HG03558 (cell line): Measurements from ENCODE around the gene TPX2.

ENCODE experiments used
- ATAC-seq: cut with Tn5 transposase; IDR thresholded peaks from one replicate; pipeline ENCODE4 v1.9.1; 2021; ENCODE audit warnings: moderate number of reproducible peaks; ENCODE audit not compliant: unreplicated experiment; ENCODE audit errors: extremely low read depth

The TPX2 gene

DNA sequence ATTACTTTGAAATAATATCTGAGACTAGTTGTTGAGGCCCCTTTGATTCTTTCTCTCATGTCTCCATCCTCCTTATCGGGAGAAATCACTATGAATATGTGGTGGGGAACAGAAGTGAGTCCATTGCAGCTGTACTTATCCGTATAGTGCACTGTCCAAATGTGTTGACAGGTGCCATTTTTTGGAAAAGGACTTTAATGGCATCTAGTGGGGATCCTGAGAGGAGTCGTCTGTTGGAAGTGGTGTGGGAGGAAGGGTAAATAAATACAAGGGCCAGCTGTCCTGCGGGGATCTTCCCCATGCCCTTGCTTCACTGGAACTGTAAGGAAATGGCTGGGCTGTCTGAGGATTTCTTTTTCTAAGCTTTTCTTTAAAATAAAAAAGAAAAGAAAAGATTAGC, 19.4 kb downstream of the TPX2 start:
- no peak for ATAC-seq

- ATAC-seq, result no peak
Measured at GRCh38 chr20:31758991-31759390, 19.9 kb downstream of the TPX2 start.

DNA sequence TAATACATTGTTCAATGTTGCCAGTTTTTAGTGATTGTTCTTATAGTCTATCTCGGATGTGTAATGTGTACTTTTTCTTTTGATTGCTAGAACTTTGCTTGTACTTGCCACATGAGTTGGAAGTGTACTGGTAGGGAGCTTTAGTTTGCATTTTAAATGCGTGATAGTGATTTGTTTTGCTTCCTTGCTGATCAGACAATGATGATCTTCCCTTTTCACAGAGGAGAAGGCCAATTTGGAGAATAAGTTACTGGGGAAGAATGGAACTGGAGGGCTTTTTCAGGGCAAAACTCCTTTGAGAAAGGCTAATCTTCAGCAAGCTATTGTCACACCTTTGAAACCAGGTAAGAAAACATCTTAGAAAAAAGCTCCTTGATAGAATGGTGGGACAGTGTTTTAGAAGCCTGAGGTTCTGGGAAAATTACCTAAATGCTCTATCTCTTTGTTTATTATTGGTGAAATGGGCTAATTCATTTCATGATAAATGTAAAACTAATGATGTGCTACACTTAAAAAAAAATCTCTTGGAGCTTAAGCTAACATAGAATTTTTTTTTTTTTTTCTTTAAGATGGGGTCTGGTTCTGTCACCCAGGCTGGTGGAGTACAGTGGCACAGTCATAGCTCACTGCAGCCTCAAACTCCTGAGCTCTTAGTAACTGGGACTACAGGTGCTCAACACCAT, 20.9 kb downstream of the TPX2 start:
- ATAC-seq, result no peak

DNA sequence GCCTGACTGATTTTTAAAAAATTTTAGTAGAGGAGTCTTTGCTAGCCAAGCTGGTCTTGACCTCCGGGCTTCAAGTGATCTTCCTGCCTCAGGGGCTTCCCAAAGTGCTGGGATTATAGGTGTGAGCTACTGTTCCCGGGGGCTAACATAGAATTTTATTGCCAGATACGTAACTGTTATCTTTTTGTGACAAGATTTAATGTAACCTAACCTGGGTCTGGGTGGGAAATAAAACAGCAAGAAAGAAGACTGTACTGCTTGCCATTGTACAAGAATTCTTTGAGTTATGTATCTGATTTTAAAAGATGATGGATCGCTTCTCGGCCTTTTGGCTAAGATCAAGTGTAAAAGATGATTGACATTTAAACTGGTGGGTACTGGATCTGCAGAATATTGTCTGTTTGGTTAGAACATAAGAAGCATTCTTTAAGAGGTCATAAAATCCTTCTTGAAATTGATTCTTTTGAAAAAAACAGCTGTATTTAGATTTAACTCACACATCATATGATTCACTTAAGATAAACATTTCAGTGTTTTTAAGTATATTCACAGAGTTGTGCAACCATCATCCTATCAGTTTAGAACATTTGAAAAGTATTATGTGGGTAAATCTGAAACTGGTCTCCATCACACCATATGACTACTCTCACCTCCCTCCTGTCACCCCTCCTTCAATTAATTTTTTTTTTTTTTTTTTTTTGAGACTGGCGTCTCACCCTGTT, 21.6 kb downstream of the TPX2 start:
- no peak for ATAC-seq

DNA sequence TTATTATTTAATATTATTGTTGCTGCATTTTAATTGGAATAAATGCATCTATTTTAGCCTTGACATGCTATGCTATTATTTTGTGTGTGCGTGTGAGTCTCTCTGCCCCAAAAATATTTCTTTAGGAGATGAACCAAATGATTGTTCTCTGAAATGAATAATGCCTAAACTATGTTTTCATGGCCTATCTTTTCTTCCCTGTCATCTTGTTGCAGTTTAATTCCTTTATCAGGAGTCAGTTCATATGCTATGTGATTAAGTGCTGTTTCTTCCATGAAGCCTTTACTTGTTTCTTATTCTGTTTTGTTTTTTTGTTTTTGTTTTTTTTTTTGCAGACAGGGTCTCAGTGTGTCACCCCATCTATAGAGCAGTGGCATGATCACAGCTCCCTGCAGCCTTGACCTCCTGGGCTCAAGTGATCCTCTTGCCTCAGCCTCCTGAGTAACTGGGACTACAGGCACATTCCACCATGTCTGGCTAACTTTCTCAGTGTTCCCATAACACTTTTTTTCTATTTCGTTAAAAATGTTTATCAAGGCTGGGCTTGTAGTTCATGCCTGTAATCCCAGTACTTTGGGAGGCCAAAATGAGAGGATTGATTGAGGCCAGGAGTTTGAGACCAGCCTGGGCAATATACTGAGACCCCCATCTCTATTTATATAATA, 25.7 kb downstream of the TPX2 start:
- ATAC-seq, result no peak

- no peak for ATAC-seq
Measured at GRCh38 chr20:31767805-31768204, 28.7 kb downstream of the TPX2 start.

DNA sequence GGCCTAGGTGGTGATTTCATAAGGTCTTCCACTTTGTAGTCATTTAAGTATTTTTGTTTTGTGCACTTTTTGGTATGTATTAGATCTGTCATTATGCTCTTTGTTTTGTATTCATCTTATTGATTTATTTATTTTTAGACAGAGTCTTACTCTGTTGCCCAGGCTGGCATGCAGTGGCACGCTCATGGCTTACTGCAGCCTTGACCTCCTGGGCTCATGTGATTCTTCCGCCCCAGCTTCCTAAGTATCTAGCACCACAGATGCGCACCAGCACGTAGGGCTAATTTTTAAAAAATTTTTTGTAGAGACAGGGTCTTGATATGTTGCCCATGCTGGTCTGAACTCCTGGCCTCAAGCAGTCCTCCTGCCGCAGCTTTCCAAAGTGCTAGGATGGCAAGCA, 30.6 kb downstream of the TPX2 start:
- ATAC-seq, result no peak

DNA sequence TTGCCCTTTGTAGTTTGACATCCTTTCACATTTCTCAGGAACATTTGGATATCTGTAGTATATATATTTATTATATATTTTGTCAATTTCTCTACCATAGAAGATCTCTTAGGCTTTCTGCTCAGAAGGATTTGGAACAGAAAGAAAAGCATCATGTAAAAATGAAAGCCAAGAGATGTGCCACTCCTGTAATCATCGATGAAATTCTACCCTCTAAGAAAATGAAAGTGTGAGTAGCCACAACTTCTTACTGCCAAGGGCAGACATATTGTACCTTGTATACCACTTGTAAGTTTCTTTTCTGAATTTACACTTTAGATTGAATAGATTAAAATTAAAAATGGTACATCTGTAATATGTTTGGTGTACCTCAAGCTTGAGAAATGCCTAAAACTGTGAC, 31.2 kb downstream of the TPX2 start:
- ATAC-seq, result no peak

DNA sequence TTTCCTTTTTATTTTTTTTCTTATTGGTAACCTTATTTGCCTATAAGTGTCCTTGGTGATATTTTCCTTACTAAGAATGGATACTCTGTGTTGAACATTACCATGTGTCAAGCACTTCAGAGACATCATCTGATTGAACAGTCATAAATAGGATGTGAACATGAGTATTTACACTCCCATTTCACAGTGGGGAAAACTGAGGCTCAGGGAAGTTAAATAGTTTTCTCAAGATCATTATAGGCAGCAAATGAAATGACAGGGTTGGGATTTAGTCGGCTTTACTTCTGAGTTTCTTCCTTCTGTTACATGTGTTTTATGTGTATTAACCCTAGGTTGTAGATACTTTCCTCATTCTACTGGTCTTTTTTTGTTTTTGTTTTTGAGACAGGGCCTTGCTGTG, 35.3 kb downstream of the TPX2 start:
- no peak for ATAC-seq

- ATAC-seq, result no peak
Measured at GRCh38 chr20:31780839-31781238, 41.7 kb downstream of the TPX2 start.

DNA sequence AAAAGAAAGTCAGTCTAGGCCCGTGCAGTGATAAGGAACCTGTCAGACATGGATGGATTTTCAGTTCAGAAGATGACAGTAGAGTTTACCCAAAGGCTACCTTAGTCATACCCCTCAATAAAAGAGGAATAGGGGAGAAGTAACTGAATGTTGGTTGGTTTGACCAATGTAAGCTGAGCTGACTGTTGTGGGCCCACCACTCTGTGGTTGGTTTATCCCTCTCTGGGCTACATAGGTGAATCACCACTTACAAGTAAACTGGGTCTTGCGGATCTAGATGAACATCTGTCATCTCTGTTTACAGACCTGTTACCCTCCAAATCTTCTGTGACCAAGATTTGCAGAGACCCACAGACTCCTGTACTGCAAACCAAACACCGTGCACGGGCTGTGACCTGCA, 42.9 kb downstream of the TPX2 start:
- ATAC-seq, result no peak

DNA sequence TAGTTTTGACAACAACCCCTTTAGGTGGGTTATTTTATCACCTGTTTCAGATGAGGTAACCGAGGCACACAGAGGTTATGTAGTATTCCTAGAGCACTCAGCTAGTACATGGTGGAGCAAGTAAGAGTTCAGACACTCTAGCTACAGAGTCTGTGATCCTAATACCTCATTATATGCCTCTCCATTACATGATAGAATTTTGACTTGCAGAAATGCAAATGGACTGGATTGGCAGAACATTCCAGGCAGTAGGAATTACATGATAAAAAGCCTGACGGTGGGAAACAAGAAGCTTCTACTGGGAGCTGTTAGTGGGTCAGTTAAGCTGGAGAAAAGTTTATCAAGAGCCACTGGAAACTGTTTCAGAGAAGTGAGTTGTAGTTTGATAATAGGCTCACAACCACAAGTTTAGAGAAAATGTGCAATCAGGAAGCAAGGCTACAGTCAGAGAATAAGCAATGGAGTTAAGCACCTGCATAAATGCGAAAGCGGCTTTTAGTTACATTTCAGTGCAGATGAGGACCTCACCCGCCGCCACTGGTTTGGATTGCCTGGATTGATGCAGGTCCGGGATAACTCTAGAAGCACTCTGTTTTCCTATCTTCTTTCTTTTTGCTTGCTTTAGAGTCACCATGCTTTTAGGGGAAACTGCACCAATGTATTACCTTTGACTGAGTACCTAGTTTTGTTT, 45.4 kb downstream of the TPX2 start:
- no peak for ATAC-seq

- ATAC-seq, result no peak
Measured at GRCh38 chr20:31785089-31785488, 46.0 kb downstream of the TPX2 start.

- ATAC-seq, result no peak
Measured at GRCh38 chr20:31788578-31788977, 49.5 kb downstream of the TPX2 start.

GRCh38 chr20:31790401-31790800, 51.3 kb downstream of the TPX2 start:
- ATAC-seq, result no peak

GRCh38 chr20:31797364-31797763, 58.3 kb downstream of the TPX2 start:
- no peak for ATAC-seq

GRCh38 chr20:31801508-31801907, 62.4 kb downstream of the TPX2 start:
- no peak for ATAC-seq

DNA sequence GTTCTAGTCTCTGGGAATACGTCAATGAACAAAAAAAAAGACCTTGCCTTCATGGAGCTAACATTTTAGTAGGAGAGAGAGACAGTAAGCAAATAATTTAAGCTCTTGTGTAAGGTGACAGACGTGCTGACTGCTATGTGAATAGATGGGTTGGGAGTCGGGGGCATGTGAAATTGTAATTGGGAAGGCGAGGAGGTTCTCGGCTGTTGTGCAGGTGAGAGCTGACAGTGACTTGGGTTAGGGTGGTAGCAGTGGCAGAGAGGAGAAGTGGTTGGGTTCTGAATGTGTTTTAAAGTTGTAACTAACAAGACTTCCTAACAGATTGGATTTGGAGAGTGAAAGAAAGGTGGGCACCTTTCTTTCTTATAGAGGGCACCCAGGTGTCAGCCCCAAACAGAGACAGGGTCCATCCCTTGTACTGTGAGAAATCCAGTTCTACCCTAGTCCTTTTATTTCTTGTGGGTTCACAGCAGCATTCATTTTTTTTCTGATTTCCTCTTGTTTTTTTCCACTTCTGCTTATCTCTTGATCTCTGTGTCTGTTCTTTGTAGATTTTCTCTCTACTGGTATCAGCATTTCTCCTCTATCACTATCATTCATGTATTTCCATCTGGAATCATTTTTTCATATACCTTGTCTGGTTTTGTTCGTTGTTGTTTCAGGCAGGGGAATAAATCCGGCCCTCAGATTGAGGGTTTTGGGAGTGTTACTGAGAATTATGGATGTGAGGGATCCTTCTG, 64.6 kb downstream of the TPX2 start:
- no peak for ATAC-seq

DNA sequence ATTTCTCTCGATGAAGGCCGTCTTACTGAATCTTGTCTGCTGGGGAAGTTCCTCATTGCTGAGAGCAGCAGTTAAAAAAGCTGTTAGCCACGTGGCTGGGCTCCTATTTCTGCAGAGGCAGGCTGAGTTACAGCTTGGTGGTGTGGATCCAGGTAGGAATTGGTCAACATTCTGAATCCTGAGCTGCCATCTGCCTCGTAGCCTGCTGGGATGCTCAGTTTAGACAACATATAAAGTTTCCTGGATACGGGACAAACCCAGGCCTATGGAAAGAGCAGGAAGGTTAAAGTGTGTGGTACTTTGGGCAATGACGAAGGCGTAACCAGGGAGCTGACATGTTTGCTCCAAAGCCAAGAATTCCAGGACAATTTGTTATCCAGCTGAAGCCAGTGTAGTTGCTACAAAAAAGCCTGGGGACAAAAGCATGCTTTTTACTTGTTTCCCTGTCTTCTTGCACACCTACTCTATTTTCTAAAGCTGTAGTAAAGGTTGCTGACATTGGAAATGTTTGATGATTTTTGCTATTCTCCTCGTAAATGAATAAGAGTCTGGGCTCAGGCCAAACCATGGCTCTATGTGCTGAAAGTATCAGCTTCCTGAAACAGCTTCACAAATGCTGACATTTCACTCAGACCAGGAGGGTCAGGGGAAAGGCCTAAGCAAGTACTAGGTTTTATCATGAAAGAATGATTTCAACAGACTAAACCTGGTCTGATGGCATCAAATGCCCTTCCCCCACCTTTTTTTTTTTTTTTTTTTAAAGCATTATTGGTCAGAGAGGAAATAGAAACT, 67.7 kb downstream of the TPX2 start:
- ATAC-seq, result no peak

GRCh38 chr20:31808481-31808880, 69.4 kb downstream of the TPX2 start:
- ATAC-seq, result no peak
